GM12878 (cell line): ENCODE results near the gene ZNF701. TPM values are rescaled to one million over a fixed set of nuclear protein-coding genes. Genes with fewer than 3 reads are reported as not detected.

Experiments
- ATAC-seq: fragments of 200-7000 bp; cut with Tn5 transposase; 3 replicates; pipeline ENCODE4 v1.9.1; 2020; ENCODE audit warnings: mild to moderate bottlenecking, moderate library complexity
- BruUV-seq: library from RNA; stranded (reverse); fragments of 400-500 nt; replicated peaks from 2 replicates; lab custom pipeline; 2021; lab: Mats Ljungman, UMichigan
- CTCF ChIA-PET: fragments of 300-600 bp; sonication (Branson Sonifier 250); formaldehyde crosslinking; extraction: SDS; loops from one replicate; lab custom pipeline; 2021; ENCODE audit warnings: inconsistent platforms; lab: Yijun Ruan, JAX
- POLR2A ChIA-PET: fragments of 350-600 bp; formaldehyde crosslinking; extraction: SDS; loops from one replicate; lab custom pipeline; 2021; ENCODE audit warnings: inconsistent platforms; lab: Charles Lee
- RAD21 ChIA-PET: fragments of 300-600 bp; sonication (Branson Sonifier 250); formaldehyde crosslinking; loops from one replicate; lab custom pipeline; 2023; ENCODE audit warnings: antibody characterized with exemption; ENCODE audit not compliant: unreplicated experiment; lab: Charles Lee
- SMC1A ChIA-PET: fragments of 300-600 bp; sonication (Branson Sonifier 250); formaldehyde crosslinking; loops from one replicate; lab custom pipeline; 2023; ENCODE audit not compliant: unreplicated experiment, uncharacterized antibody; lab: Charles Lee
- DNase-seq: peaks from one replicate; pipeline ENCODE4 v3.0.0-alpha.2; 2011; ENCODE audit warnings: low read depth, low spot score
- FAIRE-seq: peaks from 3 replicates; lab custom pipeline; 2011; peaks lifted over from hg19 to GRCh38; lab: Jason Lieb, UNC
- H2AFZ ChIP-seq: 2 replicates; pipeline ENCODE4 v1.6.0; 2011; ENCODE audit warnings: low read depth, low read length, control low read depth; ENCODE audit not compliant: control insufficient read depth
- H3K27ac ChIP-seq: 2 replicates; pipeline ENCODE4 v1.5.1; 2011; ENCODE audit warnings: control low read depth; ENCODE audit not compliant: control insufficient read depth, insufficient read depth
- H3K27me3 ChIP-seq, 2 experiments: replicated peaks in 1 of 2; 2 replicates each; pipeline versions ENCODE4 v1.6.0 to v1.6.1; 2011; ENCODE audit warnings: low read length in 1 of 2; ENCODE audit not compliant: control insufficient read depth in 2 of 2, insufficient read depth in 2 of 2
- H3K36me3 ChIP-seq, 2 experiments: 2 replicates each; pipeline ENCODE4 v1.5.1; 2011; ENCODE audit warnings: low read length in 1 of 2; ENCODE audit not compliant: control insufficient read depth in 2 of 2, insufficient read depth in 2 of 2
- H3K4me1 ChIP-seq: 2 replicates; pipeline ENCODE4 v1.6.1; 2011; ENCODE audit warnings: mild to moderate bottlenecking, low read length, moderate library complexity, mixed read lengths; ENCODE audit not compliant: control insufficient read depth, insufficient read depth
- H3K4me2 ChIP-seq: 2 replicates; pipeline ENCODE4 v1.6.0; 2011; ENCODE audit warnings: control low read depth; ENCODE audit not compliant: control insufficient read depth, insufficient read depth
- H3K4me3 ChIP-seq: fragments of 200-600 bp; sonication (generic); 2 replicates; pipeline ENCODE4 v1.5.1; 2016
- H3K79me2 ChIP-seq: 2 replicates; pipeline ENCODE4 v1.6.0; 2011; ENCODE audit warnings: low read length; ENCODE audit not compliant: control insufficient read depth, insufficient read depth
- H3K9ac ChIP-seq: 2 replicates; pipeline ENCODE4 v1.8.0; 2011; ENCODE audit warnings: low read length, control low read depth, mixed read lengths; ENCODE audit not compliant: control insufficient read depth, insufficient read depth
- H3K9me3 ChIP-seq: replicated peaks from 3 replicates; pipeline ENCODE4 v1.5.1; 2011; ENCODE audit warnings: mild to moderate bottlenecking, low read length; ENCODE audit not compliant: control insufficient read depth, insufficient read depth
- H4K20me1 ChIP-seq: 2 replicates; pipeline ENCODE4 v1.6.0; 2011; ENCODE audit not compliant: control insufficient read depth, insufficient read depth
- ATF2 ChIP-seq: IDR thresholded peaks from 2 replicates; pipeline ENCODE4 v1.6.1; 2012; ENCODE audit warnings: low read length, inconsistent platforms
- ATF7 ChIP-seq: fragments of 450-650 bp; IDR thresholded peaks from 2 replicates; pipeline ENCODE4 v1.6.1; 2016; ENCODE audit warnings: low read depth, mild to moderate bottlenecking
- BCL11A ChIP-seq: IDR thresholded peaks from 2 replicates; pipeline ENCODE4 v1.6.1; 2011; ENCODE audit warnings: low read depth, low read length
- CBX5 ChIP-seq: sonication (generic); IDR thresholded peaks from 2 replicates; pipeline ENCODE4 v1.6.1; 2016; ENCODE audit warnings: low read depth, moderate library complexity, mild to moderate bottlenecking, inconsistent platforms
- CTCF ChIP-seq, 3 experiments: IDR thresholded peaks in 2 of 3; conservative IDR thresholded peaks in 1 of 3; 2 replicates each; pipeline ENCODE4 v1.5.1; 2011; ENCODE audit warnings: low read depth in 3 of 3, low read length in 3 of 3, mild to moderate bottlenecking in 3 of 3, control low read depth in 2 of 3, moderate library complexity in 2 of 3, inconsistent platforms in 1 of 3, mixed read lengths in 1 of 3; ENCODE audit not compliant: control insufficient read depth in 2 of 3, insufficient read depth in 1 of 3; ENCODE audit errors: extremely low read depth in 1 of 3
- GATAD2B ChIP-seq: fragments of 450-650 bp; conservative IDR thresholded peaks from 2 replicates; pipeline ENCODE4 v1.6.1; 2017; ENCODE audit warnings: low read depth, mild to moderate bottlenecking, moderate library complexity
- HSF1 ChIP-seq: fragments of 150-350 bp; IDR thresholded peaks from 2 replicates; pipeline ENCODE4 v1.6.1; 2014; ENCODE audit warnings: mild to moderate bottlenecking, low read depth, low read length
- MEF2A ChIP-seq: IDR thresholded peaks from 2 replicates; pipeline ENCODE4 v1.6.1; 2011; ENCODE audit warnings: low read depth, mild to moderate bottlenecking, low read length, moderate library complexity; ENCODE audit not compliant: insufficient read depth
- NR2C1 ChIP-seq: fragments of 450-650 bp; IDR thresholded peaks from 2 replicates; pipeline ENCODE4 v1.6.1; 2017; ENCODE audit warnings: antibody characterized with exemption, mild to moderate bottlenecking, moderate library complexity
- REST ChIP-seq: IDR thresholded peaks from 2 replicates; pipeline ENCODE4 v1.6.1; 2012; ENCODE audit warnings: mild to moderate bottlenecking, low read depth, low read length
- ZNF24 ChIP-seq: fragments of 450-650 bp; IDR thresholded peaks from 2 replicates; pipeline ENCODE4 v1.6.1; 2017; ENCODE audit warnings: antibody characterized with exemption, mild to moderate bottlenecking
- WGBS: methylation state at CpG from one replicate; pipeline ENCODE4 v1.1.6; 2016; ENCODE audit warnings: low lambda C conversion rate; ENCODE audit not compliant: insufficient replicate concordance, insufficient coverage; ENCODE audit errors: missing lambda C conversion rate; 5-methylcytosine and 5-hydroxymethylcytosine counted together
- in situ Hi-C: fragments of 300-500 bp; cut with MboI; formaldehyde crosslinking; loops from 9 replicates; pipeline ENCODE4 v1.14.3; 2018; ENCODE audit warnings: mixed read lengths
- intact Hi-C: fragments of 100-400 bp; cut with micrococcal nuclease; formaldehyde crosslinking; loops from one replicate; pipeline ENCODE4 v1.14.2; 2022; ENCODE audit not compliant: unreplicated experiment
- polyA plus RNA-seq, 11 experiments: library from polyadenylated mRNA; depleted of rRNA in 4 of 11; unstranded in 6 of 11; stranded (reverse) in 5 of 11; fragments of >200 nt; fragmentation: Nextera tagmentation in 4 of 11; fragmentation: Illumina TruSeq in 1 of 11; extraction: Ambion mirVana in 4 of 11; extraction: Trizol in 1 of 11; gene quantifications; 1 replicate in 1 of 11; 2 replicates in 10 of 11; pipeline versions ENCODE4 v1.2.1 to v1.2.3, GENCODE V29; 2011 to 2016; ENCODE audit warnings: inconsistent platforms in 2 of 11, missing spikeins in 2 of 11, low read depth in 1 of 11
- total RNA-seq, 4 experiments: library from RNA; depleted of rRNA in 3 of 4; stranded (reverse); fragments of >200 nt in 3 of 4; fragmentation: Illumina TruSeq in 1 of 4; extraction: Trizol in 1 of 4; gene quantifications; 2 replicates each; pipeline versions ENCODE4 v1.2.1 to v1.2.3, GENCODE V29; 2013 to 2021

The ZNF701 gene
- total and polyA plus RNA-seq, 10 of the 15 experiments (the other 5 are each of a cell fraction or from before 2014, with no cell fraction given): 3.1 to 18.1 (median 8.0) TPM

GRCh38 chr19:52541608-52542007, 28.5 kb upstream of the ZNF701 start:
- Histone ChIP-seq H3K9me3 (peaks cover 27% of the 10 kb centered on the region; the same call in 2 of the 3 replicates), H3K79me2 (peaks cover 2% of the 10 kb centered on the region)
- 86% methylated on average over 5 of the region's 5 CpGs for WGBS
- no peak for TF ChIP-seq CTCF (IDR thresholded peaks at IDR 0.05 in 2 of 3, conservative IDR thresholded peaks at IDR 0.05 in 1 of 3; ENCODE audit: control insufficient read depth in 2 of 3, extremely low read depth in 1 of 3, insufficient read depth in 1 of 3, low read depth in 3 of 3, low read length in 3 of 3)
- no peak for TF ChIP-seq MEF2A
- no peak for TF ChIP-seq REST
- TF ChIP-seq BCL11A: no peak
- TF ChIP-seq CBX5: no peak
- TF ChIP-seq ZNF24: no peak
- no peak for TF ChIP-seq ATF2
- no peak for TF ChIP-seq NR2C1
- TF ChIP-seq ATF7: no peak
- TF ChIP-seq HSF1: no peak
- TF ChIP-seq GATAD2B: no peak

More at GRCh38 chr19:52541608-52542007, 28.5 kb upstream of the ZNF701 start:
- ATAC-seq: no peak
- in situ Hi-C loops (loop anchor here (25.0 kb wide), 1 partner anchor 1154 kb away; the partner anchor contains the start of genes C19orf84 and LIM2), intact Hi-C loops (no loop called here)
- Histone ChIP-seq H3K4me1 (0 out of 2 replicates have a peak, but pooled peaks cover 3% of the 10 kb centered on the region), H3K27me3 (no peaks in the 10 kb centered on the region), H3K9ac (no peak overlapping the region), H3K4me3 (no peak overlapping the region), H4K20me1 (no peaks in the 10 kb centered on the region), H3K4me2 (no peak overlapping the region), H3K36me3 (peaks cover 9 to 26% of the 10 kb centered on the region in 2 experiments), H3K27ac (no peak overlapping the region), H2AFZ (no peak overlapping the region)
- CTCF ChIA-PET: interaction anchor here (0.6 kb wide), 1 partner anchor 166 kb away, joined by 3 read pairs; no protein-coding TSS in a partner anchor
- SMC1A ChIA-PET: no interaction called here
- FAIRE-seq: no peak
- POLR2A ChIA-PET: no interaction called here
- no peak for DNase-seq
- BruUV-seq: no TSS peak
- RAD21 ChIA-PET: interaction anchor here (0.6 kb wide), 1 partner anchor 396 kb away, joined by 3 read pairs; no protein-coding TSS in a partner anchor
